Bronchial epithelial cell (primary cell): ENCODE measurements around the gene APAF1. TPM values are rescaled to one million over a fixed set of nuclear protein-coding genes. Genes with fewer than 3 reads are reported as not detected.
A peak's percentile ranks its signal among the peaks of the same experiment; 100 is the strongest.

Source experiments
- DNase-seq: peaks from one replicate; pipeline ENCODE4 v3.0.0-alpha.2; 2010; ENCODE audit warnings: low read depth
- FAIRE-seq: peaks from 2 replicates; lab custom pipeline; 2011; peaks lifted over from hg19 to GRCh38; lab: Jason Lieb, UNC
- H3K27me3 ChIP-seq: 2 replicates; pipeline ENCODE4 v1.5.1; 2011; ENCODE audit warnings: low read length; ENCODE audit not compliant: control insufficient read depth, insufficient read depth
- H3K36me3 ChIP-seq: 2 replicates; pipeline ENCODE4 v1.5.1; 2011; ENCODE audit warnings: low read length; ENCODE audit not compliant: control insufficient read depth, insufficient read depth
- H3K4me3 ChIP-seq: 2 replicates; pipeline ENCODE4 v1.5.1; 2011; ENCODE audit warnings: mild to moderate bottlenecking, low read depth, low read length, control low read depth
- total RNA-seq: library from RNA; depleted of rRNA; stranded (reverse); fragments of >200 nt; gene quantifications from 2 replicates; pipeline ENCODE4 v1.2.1, GENCODE V29; 2014
- TF ChIP-seq, protein P1 (sequence below): IDR thresholded peaks from 2 replicates; pipeline ENCODE4 v1.5.1; 2011; ENCODE audit warnings: mild to moderate bottlenecking, moderate library complexity, low read length, control low read depth, inconsistent platforms; ENCODE audit not compliant: insufficient read depth, severe bottlenecking

Gene APAF1
- total RNA-seq, 1 donor from 2014 or later: 12.4 TPM

GRCh38 chr12:98740751-98741150 lies 95.7 kb downstream of the APAF1 start:
- no peaks in the 10 kb centered on the region for H3K27me3 ChIP-seq
- no peaks in the 10 kb centered on the region for H3K36me3 ChIP-seq
- TF ChIP-seq, protein P1, sequence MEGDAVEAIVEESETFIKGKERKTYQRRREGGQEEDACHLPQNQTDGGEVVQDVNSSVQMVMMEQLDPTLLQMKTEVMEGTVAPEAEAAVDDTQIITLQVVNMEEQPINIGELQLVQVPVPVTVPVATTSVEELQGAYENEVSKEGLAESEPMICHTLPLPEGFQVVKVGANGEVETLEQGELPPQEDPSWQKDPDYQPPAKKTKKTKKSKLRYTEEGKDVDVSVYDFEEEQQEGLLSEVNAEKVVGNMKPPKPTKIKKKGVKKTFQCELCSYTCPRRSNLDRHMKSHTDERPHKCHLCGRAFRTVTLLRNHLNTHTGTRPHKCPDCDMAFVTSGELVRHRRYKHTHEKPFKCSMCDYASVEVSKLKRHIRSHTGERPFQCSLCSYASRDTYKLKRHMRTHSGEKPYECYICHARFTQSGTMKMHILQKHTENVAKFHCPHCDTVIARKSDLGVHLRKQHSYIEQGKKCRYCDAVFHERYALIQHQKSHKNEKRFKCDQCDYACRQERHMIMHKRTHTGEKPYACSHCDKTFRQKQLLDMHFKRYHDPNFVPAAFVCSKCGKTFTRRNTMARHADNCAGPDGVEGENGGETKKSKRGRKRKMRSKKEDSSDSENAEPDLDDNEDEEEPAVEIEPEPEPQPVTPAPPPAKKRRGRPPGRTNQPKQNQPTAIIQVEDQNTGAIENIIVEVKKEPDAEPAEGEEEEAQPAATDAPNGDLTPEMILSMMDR: no peak
- H3K4me3 ChIP-seq: no peak overlapping the region
- FAIRE-seq (no peak), DNase-seq (no peak)

DNA sequence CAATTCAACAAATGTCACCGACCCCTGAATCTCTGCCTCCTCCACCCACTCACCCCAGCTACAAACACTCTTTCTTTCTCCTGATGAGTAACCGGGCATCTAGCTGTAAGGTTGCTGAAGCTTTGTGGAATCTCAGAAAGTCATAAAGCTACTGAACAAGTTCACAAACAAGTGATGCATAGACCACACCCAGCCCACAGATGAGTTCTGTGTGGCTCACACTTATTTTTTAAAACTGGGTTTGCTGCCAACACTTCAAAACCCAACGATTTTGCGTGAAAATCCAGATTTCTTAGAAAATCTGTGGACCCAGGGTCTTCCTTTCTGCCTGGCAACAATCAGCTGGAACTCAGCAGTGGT lies 96.1 kb downstream of the APAF1 start:
- Histone ChIP-seq H3K4me3 (no peak overlapping the region), H3K27me3 (peaks cover 4% of the 10 kb centered on the region), H3K36me3 (no peaks in the 10 kb centered on the region)
- no peak for FAIRE-seq
- TF ChIP-seq, protein P1: no peak
- peak; percentile 35 for DNase-seq

DNA sequence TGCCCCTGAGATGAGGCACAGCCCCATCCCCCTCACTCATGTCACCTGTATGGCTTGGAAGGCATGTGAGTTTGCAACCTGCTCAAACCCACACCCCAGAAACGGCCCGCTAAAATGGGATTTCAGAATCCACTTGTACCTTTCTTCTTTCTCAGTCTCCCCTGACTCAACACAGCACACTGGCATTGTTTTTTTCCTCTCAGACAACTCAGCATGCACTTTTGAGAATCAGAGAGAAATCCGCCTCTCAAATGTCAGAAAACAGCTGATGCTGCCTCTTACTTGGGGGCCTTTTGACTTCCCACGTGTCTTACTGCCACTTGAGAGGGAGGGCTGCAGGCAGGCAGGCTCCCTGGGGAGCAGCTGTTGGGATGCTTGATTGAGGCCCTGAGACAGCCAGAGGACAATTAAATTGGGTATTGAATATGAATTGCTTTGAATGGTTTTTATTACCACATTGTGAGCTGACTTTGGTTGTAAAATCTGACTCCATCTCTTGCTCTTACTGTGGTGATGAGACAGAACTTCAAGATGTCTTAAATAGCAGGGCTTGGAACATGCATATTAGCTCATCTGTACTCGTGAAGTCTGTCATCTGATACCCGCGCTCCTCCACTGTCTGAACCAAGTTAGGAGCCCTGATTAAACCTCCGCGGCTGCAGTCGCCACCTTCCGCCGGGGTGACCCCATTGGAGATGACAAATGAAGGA lies 96.6 kb downstream of the APAF1 start:
- DNase-seq (no peak), FAIRE-seq (no peak)
- Histone ChIP-seq H3K27me3 (peaks cover 6% of the 10 kb centered on the region), H3K4me3 (no peak overlapping the region), H3K36me3 (no peaks in the 10 kb centered on the region)
- TF ChIP-seq, protein P1: no peak

DNA sequence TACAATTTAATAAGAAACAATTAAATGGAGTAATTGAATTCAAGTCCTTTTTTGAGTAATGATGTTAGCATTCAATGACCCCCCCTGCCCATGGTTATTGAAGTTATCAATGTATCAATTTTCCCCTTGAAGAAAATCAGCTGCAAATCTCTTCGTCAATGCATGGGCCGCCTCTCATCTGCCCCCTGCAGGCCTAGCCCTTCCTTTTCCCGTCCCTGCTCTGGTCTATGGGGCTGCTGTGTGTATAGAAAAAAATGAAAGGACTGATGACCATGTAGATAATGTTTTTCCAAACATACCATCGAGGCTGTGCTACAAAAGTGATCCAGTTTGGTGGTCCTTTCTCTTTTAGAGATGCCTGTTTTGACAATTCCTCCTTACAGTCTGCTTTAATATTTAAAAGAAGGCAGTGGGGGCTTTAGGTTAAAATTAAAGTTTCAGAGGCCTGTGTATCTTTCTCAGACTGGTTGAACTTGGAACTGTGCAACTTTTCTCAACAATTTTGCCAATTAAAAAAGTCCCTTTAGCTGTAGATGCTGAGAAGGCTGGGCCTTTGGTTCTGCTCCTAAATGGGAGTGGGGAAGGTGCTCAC lies 98.4 kb downstream of the APAF1 start:
- H3K27me3 ChIP-seq: peaks cover 6% of the 10 kb centered on the region
- DNase-seq (peak; percentile 12), FAIRE-seq (no peak)
- H3K4me3 ChIP-seq: no peak overlapping the region
- no peaks in the 10 kb centered on the region for H3K36me3 ChIP-seq
- TF ChIP-seq, protein P1: peak; percentile 48

- FAIRE-seq: no peak
- H3K27me3 ChIP-seq: peaks cover 6% of the 10 kb centered on the region
- H3K36me3 ChIP-seq: no peaks in the 10 kb centered on the region
- TF ChIP-seq, protein P1: no peak
- H3K4me3 ChIP-seq: no peak overlapping the region
- DNase-seq: no peak
Measured at GRCh38 chr12:98744680-98745079, 99.6 kb downstream of the APAF1 start.
